C4-2B (cell line): ENCODE data around the gene METTL24.

Experiments used
- ZFX ChIP-seq: fragments of 450-650 bp; IDR thresholded peaks from 2 replicates; pipeline ENCODE4 v1.6.1; 2017
- TF ChIP-seq, protein P1 (sequence below): fragments of 450-650 bp; conservative IDR thresholded peaks from 2 replicates; pipeline ENCODE4 v1.5.1; 2017; ENCODE audit warnings: mild to moderate bottlenecking

DNA sequence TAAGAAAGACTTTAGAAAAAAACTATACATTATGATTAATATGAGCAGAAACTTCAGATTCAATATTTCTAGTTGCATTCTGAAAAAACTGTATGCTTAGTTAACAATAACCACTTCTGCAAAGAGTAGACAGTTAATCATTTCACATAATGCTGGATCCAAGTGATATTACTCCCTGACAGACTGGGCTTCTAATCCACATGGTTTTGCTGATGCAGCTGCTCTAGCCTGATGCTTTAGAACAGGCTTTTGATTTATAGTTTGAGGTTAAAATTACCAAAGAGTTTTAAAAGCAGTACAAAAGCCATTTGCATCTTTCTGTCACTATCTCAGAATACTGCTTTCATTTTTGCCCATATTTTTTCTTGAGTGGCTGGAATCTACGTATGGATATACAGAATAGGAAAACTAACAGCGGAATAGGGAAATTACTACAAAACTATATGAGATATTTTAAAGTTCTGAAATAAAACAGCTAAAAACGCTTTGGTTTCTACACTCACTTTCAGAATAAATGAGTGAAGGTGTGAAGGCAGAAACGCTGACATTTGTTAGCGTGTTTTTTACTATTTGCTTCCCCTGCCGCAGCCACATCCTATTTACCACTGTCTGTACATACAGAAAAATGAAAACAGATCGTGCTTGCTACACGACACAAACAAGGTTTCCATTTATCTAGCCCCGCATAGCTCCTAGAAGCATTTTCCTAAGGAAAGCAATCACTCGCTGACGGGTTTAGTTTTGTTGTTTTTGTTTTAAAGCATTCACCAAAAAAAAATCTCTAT, 61.7 kb downstream of the METTL24 start:
- TF ChIP-seq, protein P1, sequence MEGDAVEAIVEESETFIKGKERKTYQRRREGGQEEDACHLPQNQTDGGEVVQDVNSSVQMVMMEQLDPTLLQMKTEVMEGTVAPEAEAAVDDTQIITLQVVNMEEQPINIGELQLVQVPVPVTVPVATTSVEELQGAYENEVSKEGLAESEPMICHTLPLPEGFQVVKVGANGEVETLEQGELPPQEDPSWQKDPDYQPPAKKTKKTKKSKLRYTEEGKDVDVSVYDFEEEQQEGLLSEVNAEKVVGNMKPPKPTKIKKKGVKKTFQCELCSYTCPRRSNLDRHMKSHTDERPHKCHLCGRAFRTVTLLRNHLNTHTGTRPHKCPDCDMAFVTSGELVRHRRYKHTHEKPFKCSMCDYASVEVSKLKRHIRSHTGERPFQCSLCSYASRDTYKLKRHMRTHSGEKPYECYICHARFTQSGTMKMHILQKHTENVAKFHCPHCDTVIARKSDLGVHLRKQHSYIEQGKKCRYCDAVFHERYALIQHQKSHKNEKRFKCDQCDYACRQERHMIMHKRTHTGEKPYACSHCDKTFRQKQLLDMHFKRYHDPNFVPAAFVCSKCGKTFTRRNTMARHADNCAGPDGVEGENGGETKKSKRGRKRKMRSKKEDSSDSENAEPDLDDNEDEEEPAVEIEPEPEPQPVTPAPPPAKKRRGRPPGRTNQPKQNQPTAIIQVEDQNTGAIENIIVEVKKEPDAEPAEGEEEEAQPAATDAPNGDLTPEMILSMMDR, result no peak
- no peak for TF ChIP-seq ZFX
